Measurements from ENCODE around the gene ANGPT4. TPM values are rescaled to one million over a fixed set of nuclear protein-coding genes. Genes with fewer than 3 reads are reported as not detected.
"Not testable (repeated sequence)": the region's sequence is repeated elsewhere in the genome, so short reads cannot be mapped to it uniquely, and the experiment has no call there.

The ANGPT4 gene
- polyA plus RNA-seq, 1 experiment: not detected

GRCh38 chr20:830011-830521 lies 86.1 kb downstream of the ANGPT4 start:
- no peaks in the 10 kb centered on the region for H3K36me3 ChIP-seq (ENCODE audit: control insufficient read depth, insufficient read depth, low read length)
- DNase-seq (ENCODE audit: low read depth): peak; percentile 64
- no peak for TF ChIP-seq CTCF (IDR thresholded peaks at IDR 0.05; ENCODE audit: insufficient read depth, low read depth, low read length)
- ChIA-PET POLR2A (interaction anchor here (0.6 kb wide), 2 partner anchors 11 to 531 kb away, joined by 3 to 14 read pairs; no protein-coding TSS in a partner anchor), CTCF (interaction anchor here (0.7 to 6.3 kb wide), 4 partner anchors 14 to 279 kb away, joined by 3 to 52 read pairs (median 4); no protein-coding TSS in a partner anchor)
- H3K4me3 ChIP-seq (ENCODE audit: low read depth, low read length): no peak overlapping the region
- no peaks in the 10 kb centered on the region for H3K27me3 ChIP-seq (ENCODE audit: control insufficient read depth, insufficient read depth, low read length)

GRCh38 chr20:829551-829950 lies 86.6 kb downstream of the ANGPT4 start:
- CTCF ChIA-PET: interaction anchor here (0.8 to 6.3 kb wide), 3 partner anchors 19 to 279 kb away, joined by 3 to 52 read pairs (median 4); no protein-coding TSS in a partner anchor
- DNase-seq (ENCODE audit: low read depth): peak; percentile 26
- TF ChIP-seq CTCF (IDR thresholded peaks at IDR 0.05; ENCODE audit: insufficient read depth, low read depth, low read length): no peak
- POLR2A ChIA-PET: interaction anchor here (0.6 kb wide), 1 partner anchor 10 kb away, joined by 14 read pairs; no protein-coding TSS in a partner anchor
- Histone ChIP-seq H3K4me3 (ENCODE audit: low read depth, low read length) (no peak overlapping the region), H3K36me3 (ENCODE audit: control insufficient read depth, insufficient read depth, low read length) (no peaks in the 10 kb centered on the region), H3K27me3 (ENCODE audit: control insufficient read depth, insufficient read depth, low read length) (no peaks in the 10 kb centered on the region)

DNA sequence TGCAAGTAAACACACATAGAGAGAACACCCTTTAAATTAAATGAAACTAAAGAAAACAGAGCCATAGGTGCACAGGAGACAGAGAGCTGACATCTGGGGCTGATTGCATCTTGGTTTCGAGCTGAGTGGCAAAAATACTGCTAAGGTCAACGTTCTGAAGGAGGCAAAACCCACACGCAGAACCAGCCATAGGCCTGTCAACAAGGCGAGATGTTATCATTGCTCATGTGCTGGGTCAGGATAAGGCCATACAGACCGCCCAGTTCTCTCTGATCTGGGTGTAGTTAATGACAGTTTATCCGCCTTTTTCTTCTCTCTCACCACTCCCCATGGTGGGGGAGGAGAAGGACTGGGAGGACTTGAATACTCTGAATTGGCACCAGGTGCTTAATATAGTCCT lies 87.1 kb downstream of the ANGPT4 start:
- ChIA-PET CTCF (interaction anchor here (1.0 to 6.3 kb wide), 2 partner anchors 19 to 128 kb away, joined by 3 to 52 read pairs; no protein-coding TSS in a partner anchor), POLR2A (no interaction called here)
- Histone ChIP-seq H3K27me3 (ENCODE audit: control insufficient read depth, insufficient read depth, low read length) (no peaks in the 10 kb centered on the region), H3K36me3 (ENCODE audit: control insufficient read depth, insufficient read depth, low read length) (no peaks in the 10 kb centered on the region), H3K4me3 (ENCODE audit: low read depth, low read length) (no peak overlapping the region)
- no peak for TF ChIP-seq CTCF (IDR thresholded peaks at IDR 0.05; ENCODE audit: insufficient read depth, low read depth, low read length)
- DNase-seq (ENCODE audit: low read depth): no peak

GRCh38 chr20:827981-828380 lies 88.2 kb downstream of the ANGPT4 start:
- H3K27me3 ChIP-seq (ENCODE audit: control insufficient read depth, insufficient read depth, low read length); POLR2A ChIA-PET; DNase-seq (ENCODE audit: low read depth); H3K36me3 ChIP-seq (ENCODE audit: control insufficient read depth, insufficient read depth, low read length); H3K4me3 ChIP-seq (ENCODE audit: low read depth, low read length): not testable (repeated sequence)
- CTCF ChIA-PET: interaction anchor here (1.9 to 6.3 kb wide), 2 partner anchors 10 to 129 kb away, joined by 8 to 52 read pairs; no protein-coding TSS in a partner anchor

DNA sequence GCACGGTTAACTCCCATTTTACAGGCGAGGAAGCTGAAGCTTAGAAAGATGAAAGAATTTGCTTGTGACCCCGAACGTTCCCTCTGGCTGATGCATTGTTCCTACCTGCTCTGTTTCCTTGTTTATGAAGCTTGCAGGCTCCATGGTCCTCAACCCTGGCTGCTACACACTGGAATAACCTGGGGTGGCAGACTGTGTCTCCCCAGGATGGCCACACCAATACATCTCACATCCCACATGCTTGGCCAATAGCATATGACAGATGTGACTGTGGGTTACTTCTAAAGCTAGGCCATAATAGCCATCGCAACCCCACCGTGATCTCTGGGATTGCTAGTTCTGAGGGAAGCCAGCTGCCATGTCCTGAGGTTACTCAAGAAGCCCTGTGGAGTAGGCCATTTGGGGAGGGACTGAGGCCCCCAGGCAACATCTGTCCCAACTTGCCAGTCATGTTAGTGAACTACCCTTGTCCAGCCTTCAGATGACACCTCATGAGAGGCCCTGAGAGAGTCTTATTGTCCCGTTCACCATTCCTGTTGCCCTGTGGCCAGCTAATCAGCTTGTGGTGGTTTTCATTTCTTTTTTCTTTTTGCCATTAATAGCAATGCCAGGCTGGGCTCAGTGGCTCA lies 89.3 kb downstream of the ANGPT4 start:
- no peak for TF ChIP-seq CTCF (IDR thresholded peaks at IDR 0.05; ENCODE audit: insufficient read depth, low read depth, low read length)
- Histone ChIP-seq H3K4me3 (ENCODE audit: low read depth, low read length) (no peak overlapping the region), H3K36me3 (ENCODE audit: control insufficient read depth, insufficient read depth, low read length) (no peaks in the 10 kb centered on the region), H3K27me3 (ENCODE audit: control insufficient read depth, insufficient read depth, low read length) (no peaks in the 10 kb centered on the region)
- CTCF ChIA-PET: interaction anchor here (0.8 to 6.3 kb wide), 3 partner anchors 8 to 130 kb away, joined by 3 to 52 read pairs (median 8); no protein-coding TSS in a partner anchor
- no peak for DNase-seq (ENCODE audit: low read depth)
- POLR2A ChIA-PET: no interaction called here
